Spleen (tissue), 11 donors: ENCODE measurements around the gene SOX11. TPM values are rescaled to one million over a fixed set of nuclear protein-coding genes. Genes with fewer than 3 reads are reported as not detected.
A peak's percentile ranks its signal among the peaks of the same experiment; 100 is the strongest.

Experiments used
- DNase-seq: peaks from one replicate; pipeline ENCODE4 v3.0.0-alpha.2; 2020
- H3K27ac ChIP-seq, 8 donors: fragments of 200-600 bp; sonication (generic) in 7 of 8; 1 replicate in 4 of 8; 2 replicates in 4 of 8; pipeline versions ENCODE4 v1.5.0 to v1.8.0; 2016 to 2021; ENCODE audit warnings: inconsistent platforms in 4 of 8, mild to moderate bottlenecking in 4 of 8, moderate library complexity in 1 of 8
- H3K27me3 ChIP-seq, 7 donors: fragments of 200-600 bp; sonication (generic) in 6 of 7; replicated peaks in 1 of 7; 1 replicate in 4 of 7; 2 replicates in 3 of 7; pipeline versions ENCODE4 v1.5.0 to v1.8.0; 2016 to 2021; ENCODE audit warnings: inconsistent platforms in 3 of 7, mild to moderate bottlenecking in 1 of 7
- H3K36me3 ChIP-seq, 6 donors: fragments of 200-600 bp; sonication (generic) in 5 of 6; 1 replicate in 4 of 6; 2 replicates in 2 of 6; pipeline versions ENCODE4 v1.5.0 to v1.8.0; 2016 to 2021; ENCODE audit warnings: inconsistent platforms in 2 of 6
- H3K4me1 ChIP-seq, 6 donors: fragments of 200-600 bp; sonication (generic) in 5 of 6; 1 replicate in 3 of 6; 2 replicates in 3 of 6; pipeline versions ENCODE4 v1.5.0 to v1.8.0; 2016 to 2021; ENCODE audit warnings: inconsistent platforms in 3 of 6
- H3K4me3 ChIP-seq, 8 donors: fragments of 200-600 bp; sonication (generic) in 7 of 8; 1 replicate in 4 of 8; 2 replicates in 4 of 8; pipeline versions ENCODE4 v1.5.0 to v1.8.0; 2016 to 2021; ENCODE audit warnings: inconsistent platforms in 4 of 8, mild to moderate bottlenecking in 4 of 8, moderate library complexity in 2 of 8
- H3K9me3 ChIP-seq, 8 donors: fragments of 200-600 bp; sonication (generic) in 7 of 8; 1 replicate in 4 of 8; 2 replicates in 4 of 8; pipeline versions ENCODE4 v1.5.0 to v1.8.0; 2016 to 2021; ENCODE audit warnings: inconsistent platforms in 4 of 8
- CTCF ChIP-seq, 11 experiments: fragments of 200-600 bp in 7 of 11; fragments of 450-650 bp in 4 of 11; sonication (generic) in 4 of 11; IDR thresholded peaks in 8 of 11; conservative IDR thresholded peaks in 3 of 11; 1 replicate in 7 of 11; 2 replicates in 4 of 11; pipeline versions ENCODE4 v1.4.0 to v1.8.0; 2016 to 2021; ENCODE audit warnings: antibody characterized with exemption in 11 of 11, inconsistent platforms in 4 of 11, mild to moderate bottlenecking in 1 of 11
- POLR2A ChIP-seq, 3 donors: fragments of 450-650 bp; IDR thresholded peaks; one replicate each; pipeline ENCODE4 v1.5.1; 2017; ENCODE audit warnings: antibody characterized with exemption in 3 of 3, mild to moderate bottlenecking in 1 of 3
- POLR2AphosphoS5 ChIP-seq, 3 donors: sonication (generic); formaldehyde crosslinking; IDR thresholded peaks; one replicate each; pipeline ENCODE4 v1.5.1; 2017; ENCODE audit warnings: antibody characterized with exemption in 3 of 3
- WGBS, 5 donors: extraction: QIAGEN DNeasy Blood & Tissue Kit in 3 of 5; methylation state at CpG; one replicate each; pipeline versions ENCODE4 v1.1.5 to v1.1.7; 2013 to 2018; 5-methylcytosine and 5-hydroxymethylcytosine counted together
- intact Hi-C: fragments of 100-400 bp; cut with DNase I; formaldehyde crosslinking; loops from one replicate; pipeline ENCODE4 v1.15.0; 2023; ENCODE audit warnings: low total_unique reads
- polyA plus RNA-seq, 3 donors: library from polyadenylated mRNA; stranded (reverse); fragments of 200-250 nt; gene quantifications; one replicate each; pipeline ENCODE4 v1.2.1, GENCODE V29; 2013
- total RNA-seq, 7 donors: library from RNA; depleted of rRNA in 3 of 7; stranded (reverse); fragments of >200 nt in 3 of 7; fragmentation: NEBNext Ultra II Directional in 4 of 7; extraction: Animal tissue kit (Norgen Biotek cat#: 25700) in 4 of 7; gene quantifications; one replicate each; pipeline versions ENCODE4 v1.1.0 to v1.2.1, GENCODE V29; 2016 to 2021
- donor health status: healthy with polysubstance abuse.
- donor health status: DM: no; HTN: no; CAD: no; lungs with moderate emphysema.
- donor health status: DM: no; HTN: no; CAD: no.
- donor health status: Bipolar disorder and iron deficiency.
- donor health status: healthy.
- donor health status: DM: no; HTN: no; CAD: no.
- donor health status: DM: yes; HTN: yes; CAD: no.

The SOX11 gene
- total and polyA plus RNA-seq, 10 donors: 0.09 to 0.92 (median 0.29) TPM

DNA sequence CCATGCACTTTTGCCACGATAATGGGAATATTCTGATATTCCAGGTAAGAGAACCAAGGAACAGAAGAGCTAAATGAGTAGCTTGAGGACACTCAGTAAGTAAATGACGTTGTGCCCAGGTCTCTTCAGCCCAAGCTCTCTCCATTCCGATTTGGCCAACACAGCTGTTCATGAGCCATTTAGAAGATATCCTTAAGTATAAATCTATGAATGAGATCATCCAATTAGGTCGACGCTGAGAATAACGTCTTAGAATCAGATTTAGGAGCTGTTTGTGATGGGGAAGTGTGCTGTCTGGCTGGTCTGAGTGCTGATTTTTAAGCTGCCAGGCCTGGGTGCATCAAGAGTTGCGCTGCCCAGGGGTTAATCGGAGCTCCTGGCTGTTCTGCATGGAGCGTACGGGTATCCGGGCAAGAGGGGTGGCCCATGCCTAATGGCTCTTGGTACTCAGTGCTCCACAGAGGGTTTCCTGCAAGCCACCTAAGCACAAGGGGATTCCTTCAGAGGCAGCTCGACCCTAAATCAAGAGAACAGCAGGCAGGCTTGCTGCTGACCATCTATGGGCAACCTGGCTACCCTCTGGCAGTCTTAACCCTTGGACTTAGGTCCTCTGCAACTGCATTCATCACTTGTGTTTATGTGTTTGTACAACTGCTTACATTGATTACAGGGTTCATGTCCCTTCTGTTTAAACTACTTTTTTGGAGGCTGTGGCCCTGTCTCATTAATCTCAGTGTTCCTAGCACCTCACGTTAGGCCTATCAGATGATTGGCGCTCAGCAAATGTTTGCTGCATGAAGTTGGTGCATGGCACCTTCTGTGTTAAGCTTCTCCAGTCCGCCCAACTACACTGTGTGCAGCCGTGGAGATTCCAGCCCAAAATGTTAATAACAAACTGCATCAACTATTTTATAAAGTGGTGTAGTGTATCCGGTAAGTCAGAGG is 31.9 kb downstream of the SOX11 start:
- no peaks in the 10 kb centered on the region for H3K36me3 ChIP-seq
- H3K4me3 ChIP-seq: no peak overlapping the region
- no peak overlapping the region for H3K27ac ChIP-seq
- no peak for TF ChIP-seq POLR2AphosphoS5 (IDR thresholded peaks at IDR 0.05)
- TF ChIP-seq POLR2A (IDR thresholded peaks at IDR 0.05): no peak
- no peak for TF ChIP-seq CTCF (IDR thresholded peaks at IDR 0.05 in 8 of 11, conservative IDR thresholded peaks at IDR 0.05 in 3 of 11)
- peaks cover 0 to 10% (median 0%) of the 10 kb centered on the region in 7 donors for H3K27me3 ChIP-seq
- H3K9me3 ChIP-seq: peaks cover 0 to 11% (median 4%) of the 10 kb centered on the region in 8 donors
- 84 to 88% (median 86%) methylated on average over 17 of the region's 17 CpGs for WGBS, 5 donors
- H3K4me1 ChIP-seq: peaks cover 0 to 6% (median 0%) of the 10 kb centered on the region in 6 donors
- intact Hi-C loops: no loop called here
- DNase-seq: no peak

DNA sequence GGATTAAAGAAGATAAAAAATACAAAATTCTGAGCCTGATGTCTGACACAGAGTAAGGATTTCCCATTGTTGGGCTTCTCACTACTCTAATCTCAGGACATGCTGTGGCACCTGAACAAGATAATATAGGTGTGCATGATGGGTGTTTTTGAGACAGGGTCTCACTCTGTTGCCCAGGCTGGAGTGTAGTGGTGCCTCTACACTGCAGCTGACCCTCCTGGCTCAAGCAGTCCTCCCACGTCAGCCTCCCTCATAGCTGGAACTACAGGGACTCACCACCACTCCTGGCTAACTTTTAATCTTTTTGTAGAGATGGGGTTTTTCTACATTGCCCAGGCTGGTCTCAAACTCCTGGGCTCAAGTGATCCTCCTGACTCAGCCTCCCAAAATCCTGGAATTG is 32.9 kb downstream of the SOX11 start:
- Histone ChIP-seq H3K4me3 (no peak overlapping the region), H3K27me3 (peaks cover 0 to 10% (median 0%) of the 10 kb centered on the region in 7 donors), H3K36me3 (no peaks in the 10 kb centered on the region), H3K4me1 (peaks cover 0 to 6% (median 0%) of the 10 kb centered on the region in 6 donors), H3K9me3 (peaks cover 0 to 7% (median under 1%) of the 10 kb centered on the region in 8 donors), H3K27ac (no peak overlapping the region)
- intact Hi-C loops: no loop called here
- DNase-seq: no peak
- WGBS, 5 donors: 78 to 100% (median 86%) methylated on average over 1 of the region's 1 CpG
- TF ChIP-seq CTCF (IDR thresholded peaks at IDR 0.05 in 8 of 11, conservative IDR thresholded peaks at IDR 0.05 in 3 of 11) (no peak), POLR2AphosphoS5 (IDR thresholded peaks at IDR 0.05) (no peak), POLR2A (IDR thresholded peaks at IDR 0.05) (no peak)

DNA sequence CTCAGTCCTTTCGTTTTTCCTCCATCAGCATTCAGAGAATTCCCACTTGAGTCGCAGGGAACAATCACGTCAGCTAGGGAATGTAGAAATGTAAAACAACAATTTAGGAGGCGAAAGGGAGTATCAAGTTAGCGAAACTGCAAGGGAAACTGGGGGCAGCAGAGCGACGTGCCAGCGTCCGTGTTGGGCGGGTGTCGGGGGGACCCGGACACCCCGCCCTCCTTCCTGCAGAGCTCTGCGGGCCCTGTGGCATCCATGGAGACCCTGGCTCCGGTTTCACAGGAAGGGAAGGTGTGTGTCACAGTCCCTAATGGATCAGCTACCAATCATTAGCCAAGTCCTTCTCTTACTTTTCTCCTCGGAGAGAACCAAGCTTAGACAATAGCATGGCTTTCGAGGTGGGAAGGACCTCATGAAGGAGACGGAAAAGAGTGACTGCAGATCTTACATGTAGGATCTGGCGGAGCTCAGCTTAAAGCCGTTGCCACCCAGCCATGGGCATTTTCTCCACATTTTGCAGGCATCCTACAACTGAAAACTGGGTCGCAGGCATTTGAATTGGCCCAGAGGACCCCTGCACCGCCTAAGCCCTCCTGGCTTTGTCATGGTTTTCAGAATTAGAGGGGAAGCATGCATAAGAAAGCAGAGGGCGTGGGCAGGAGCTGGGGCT is 33.7 kb downstream of the SOX11 start:
- Histone ChIP-seq H3K27me3 (peaks cover 0 to 10% (median 0%) of the 10 kb centered on the region in 7 donors), H3K4me3 (peak overlapping the region in 6 of 8 donors; percentile 10 to 60 (median 18)), H3K36me3 (no peaks in the 10 kb centered on the region), H3K27ac (no peak overlapping the region), H3K9me3 (no peaks in the 10 kb centered on the region), H3K4me1 (peaks cover 0 to 6% (median 0%) of the 10 kb centered on the region in 6 donors)
- WGBS, 5 donors: 6 to 10% (median 7%) methylated on average over 23 of the region's 23 CpGs
- TF ChIP-seq POLR2AphosphoS5 (IDR thresholded peaks at IDR 0.05) (peak in 1 of 3 donors; percentile 13), CTCF (IDR thresholded peaks at IDR 0.05 in 8 of 11, conservative IDR thresholded peaks at IDR 0.05 in 3 of 11) (no peak), POLR2A (IDR thresholded peaks at IDR 0.05) (no peak)
- intact Hi-C loops: no loop called here
- no peak for DNase-seq

GRCh38 chr2:5727235-5727634 is 35.1 kb downstream of the SOX11 start:
- Histone ChIP-seq H3K9me3 (no peaks in the 10 kb centered on the region), H3K27ac (no peak overlapping the region), H3K4me3 (no peak overlapping the region), H3K4me1 (peaks cover 0 to 6% (median 0%) of the 10 kb centered on the region in 6 donors), H3K27me3 (peaks cover 0 to 16% (median 0%) of the 10 kb centered on the region in 7 donors), H3K36me3 (no peaks in the 10 kb centered on the region)
- TF ChIP-seq CTCF (IDR thresholded peaks at IDR 0.05 in 8 of 11, conservative IDR thresholded peaks at IDR 0.05 in 3 of 11): no peak
- no peak for TF ChIP-seq POLR2AphosphoS5 (IDR thresholded peaks at IDR 0.05)
- TF ChIP-seq POLR2A (IDR thresholded peaks at IDR 0.05): no peak
- intact Hi-C loops: no loop called here
- no peak for DNase-seq
